GM18519 (cell line): ENCODE measurements around the gene WDR93.

Experiments used
- ATAC-seq: cut with Tn5 transposase; IDR thresholded peaks from one replicate; pipeline ENCODE4 v1.9.1; 2021; ENCODE audit warnings: mild to moderate bottlenecking, moderate library complexity; ENCODE audit not compliant: unreplicated experiment, low FRiP score

Gene WDR93

DNA sequence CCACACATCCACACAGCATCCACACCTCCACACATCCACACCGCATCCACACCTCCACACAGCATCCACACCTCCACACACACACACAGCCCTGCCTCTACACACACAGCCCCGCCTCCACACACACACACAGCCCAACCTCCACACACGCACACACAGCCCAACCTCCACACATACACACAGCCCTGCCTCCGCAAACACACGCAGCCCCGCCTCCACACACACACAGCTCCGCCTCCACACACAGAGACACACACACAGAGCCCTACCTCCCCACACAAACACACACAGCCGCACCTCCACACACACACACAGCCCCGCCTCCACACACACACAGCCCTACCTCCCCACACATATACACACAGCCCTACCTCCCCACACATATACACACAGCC is 55.8 kb downstream of the WDR93 start:
- no peak for ATAC-seq

DNA sequence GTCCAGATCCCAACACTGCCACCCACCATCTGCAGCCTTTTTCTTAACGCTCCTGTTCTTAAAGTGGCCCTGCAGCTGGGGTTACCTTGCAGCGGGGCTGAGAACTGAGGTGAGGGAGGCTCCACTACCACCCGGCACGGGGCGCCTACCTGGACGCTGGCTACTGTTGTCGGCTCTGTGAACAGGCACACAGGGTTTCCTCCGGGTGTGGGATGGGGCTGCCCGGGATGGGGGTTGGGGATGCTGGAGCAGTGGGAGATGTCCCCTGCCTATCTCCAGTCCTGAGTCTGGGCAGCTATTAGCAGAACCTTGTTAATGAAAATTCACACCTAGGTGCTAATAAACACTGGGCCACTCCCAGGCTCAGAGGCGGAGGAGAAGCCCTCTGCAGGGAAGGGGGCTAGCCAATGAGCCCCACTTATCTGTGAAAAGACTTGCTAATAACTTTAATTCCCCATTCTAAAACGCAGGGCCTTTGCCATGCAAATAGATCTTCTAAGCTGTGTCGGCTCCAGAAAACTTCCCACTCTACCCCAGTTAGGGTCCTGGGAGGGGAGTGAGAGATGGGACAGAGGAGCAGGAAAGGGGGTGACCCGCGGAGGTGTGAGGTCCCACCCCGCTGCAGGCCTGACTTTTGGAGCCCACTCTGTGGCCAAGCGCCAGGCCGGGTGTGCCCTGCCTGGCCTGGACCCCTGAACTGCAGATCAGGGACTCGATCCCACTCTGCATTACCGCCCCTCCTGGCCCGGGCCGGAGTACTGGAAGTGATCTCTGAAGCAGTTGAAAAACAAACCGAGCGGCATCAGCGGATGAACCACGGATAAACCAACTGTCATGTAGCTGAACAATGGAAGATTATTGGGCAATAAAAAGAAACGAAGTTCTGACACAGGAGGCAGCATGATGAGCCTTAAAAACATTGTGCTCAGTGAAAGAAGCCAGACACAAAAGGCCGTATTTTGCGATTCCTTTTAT is 57.4 kb downstream of the WDR93 start:
- no peak for ATAC-seq

DNA sequence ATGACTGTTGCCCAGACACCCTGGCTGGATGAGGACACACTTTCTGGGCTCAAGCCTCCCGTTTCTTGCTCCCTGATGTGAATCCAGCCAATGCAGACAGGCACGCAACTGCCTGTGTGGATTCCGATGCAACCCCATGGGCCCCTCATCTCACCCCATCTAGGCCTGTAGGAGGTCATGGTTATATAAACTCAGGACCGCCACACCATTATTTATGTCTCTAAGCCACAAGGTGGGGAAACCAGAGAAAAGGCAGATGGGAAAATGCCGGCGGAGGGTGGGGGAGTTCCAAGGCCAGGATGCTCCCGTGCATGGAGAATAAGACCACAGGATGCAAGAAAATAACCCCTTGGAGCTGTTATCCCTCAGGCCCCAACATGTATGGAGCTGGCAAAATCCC is 58.4 kb downstream of the WDR93 start:
- no peak for ATAC-seq

DNA sequence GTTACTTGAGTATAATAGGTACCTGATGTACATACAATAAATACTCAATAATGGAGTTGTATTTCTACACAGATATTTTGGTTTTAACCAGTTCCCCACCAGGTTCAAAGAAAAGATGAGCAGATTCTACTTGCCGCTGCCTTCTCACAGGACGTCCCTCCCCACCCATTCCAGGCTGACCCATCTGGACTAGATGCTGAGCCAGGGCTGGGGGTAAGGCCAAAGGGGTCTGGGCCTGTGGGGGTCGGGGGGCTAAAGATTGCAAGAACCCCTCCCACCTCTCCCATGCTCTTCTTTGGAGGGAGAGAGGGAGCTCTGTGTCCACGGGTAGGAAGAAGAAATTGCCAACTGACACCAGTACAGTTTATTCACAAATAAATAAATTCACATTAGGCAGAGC is 58.9 kb downstream of the WDR93 start:
- no peak for ATAC-seq

DNA sequence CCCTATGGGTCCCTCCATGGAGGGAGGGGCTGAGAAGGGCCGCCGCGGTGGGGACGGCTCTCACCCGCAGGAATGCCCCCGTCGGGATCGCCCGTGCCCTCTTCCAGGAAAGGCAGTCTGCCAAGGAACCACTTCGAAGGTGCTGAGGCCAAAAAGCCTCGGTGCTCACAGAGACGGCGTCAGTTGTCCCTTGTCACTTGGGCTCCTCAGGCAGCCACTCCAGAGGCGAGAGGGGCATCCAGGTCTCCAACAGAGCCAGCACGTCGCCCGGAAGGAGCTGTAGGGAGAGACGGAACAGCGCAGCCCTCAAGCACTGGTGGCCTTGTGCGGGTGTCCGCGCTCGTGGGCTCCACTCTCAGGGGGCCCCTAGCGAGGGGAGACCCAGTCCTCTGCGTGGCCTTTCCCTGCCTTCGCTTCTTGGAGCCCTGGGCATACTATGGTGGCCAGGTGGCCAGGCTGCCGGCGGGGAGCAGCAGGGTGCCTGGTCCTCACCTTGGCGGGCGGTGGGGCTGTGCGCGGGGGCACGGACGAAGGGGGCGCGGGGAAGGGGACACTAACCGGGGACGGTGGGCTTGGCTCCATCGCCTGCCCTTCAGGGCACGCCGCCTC is 59.4 kb downstream of the WDR93 start:
- ATAC-seq, result no peak

DNA sequence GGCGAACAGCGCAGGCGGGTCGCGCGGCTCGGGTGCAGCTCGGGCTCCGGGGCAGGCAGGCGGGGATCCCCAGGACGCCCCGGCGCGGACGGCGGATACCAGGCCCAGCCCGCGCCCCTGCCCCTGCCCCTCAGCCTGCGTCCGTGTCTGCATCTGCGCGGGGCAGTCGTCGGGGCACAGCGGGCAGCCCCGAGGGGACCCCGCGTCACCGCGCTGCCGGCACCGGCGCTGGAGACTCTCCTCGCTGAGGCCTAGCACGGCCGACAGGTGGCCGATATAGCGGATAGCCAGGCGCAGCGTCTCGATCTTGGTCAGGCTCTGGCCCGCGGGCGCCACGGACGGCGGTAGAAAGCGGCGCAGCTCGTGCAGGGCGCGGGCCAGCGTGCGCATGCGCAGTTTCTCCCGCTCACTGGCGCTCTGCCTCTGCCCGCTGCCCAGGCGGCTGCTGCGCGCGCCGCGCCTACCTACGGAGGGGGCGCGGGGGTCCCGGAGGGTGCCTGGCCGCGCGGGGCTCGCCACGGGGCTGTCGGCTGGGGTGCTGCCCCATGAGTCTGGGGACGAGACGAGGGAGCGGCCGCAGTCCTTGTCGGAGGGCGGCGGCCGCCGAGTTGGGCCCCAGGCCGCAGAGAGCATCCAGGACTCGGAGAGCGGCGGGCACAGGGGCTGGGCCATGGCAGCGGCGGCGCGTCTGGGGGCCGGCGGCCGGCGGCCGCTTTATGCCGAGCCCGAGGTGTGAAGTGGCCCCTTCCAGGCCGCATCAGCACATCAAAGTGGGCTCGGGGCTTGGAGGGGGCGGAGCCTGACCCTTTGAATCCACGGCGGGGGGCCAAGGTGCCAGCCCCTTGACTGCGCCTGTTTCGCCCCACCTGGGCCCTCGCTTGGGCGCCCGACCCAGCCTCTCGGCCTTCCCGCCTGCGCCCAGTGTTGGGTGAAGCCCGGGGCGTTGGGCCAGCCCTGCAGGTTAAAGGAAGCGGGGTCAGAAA is 60.2 kb downstream of the WDR93 start, which contains the start of gene MESP1:
Gene MESP1, minus strand, starts transcription at position 690 of the 983 bp plus-strand sequence. Its CDS starts 18 bp downstream, at position 672.
- peak; percentile 83 for ATAC-seq

DNA sequence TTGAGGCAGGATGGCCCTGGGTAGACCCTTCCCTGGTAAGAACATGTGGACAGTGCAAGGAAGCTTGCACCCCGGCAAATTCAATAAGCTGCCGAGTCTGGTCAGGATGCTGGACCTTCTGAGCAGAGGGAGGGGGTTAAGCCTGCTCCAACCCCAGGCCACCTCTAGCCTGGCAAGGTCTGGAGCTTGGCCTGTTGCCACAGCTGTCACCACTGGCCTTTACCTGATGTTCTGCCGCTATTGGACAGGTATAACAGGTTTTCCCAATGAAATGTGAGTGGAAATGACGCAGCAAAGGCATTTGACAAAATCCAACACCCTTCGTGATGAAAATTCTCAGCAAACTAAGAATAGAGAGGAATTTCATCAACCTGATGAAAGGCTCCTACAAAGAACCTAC is 61.1 kb downstream of the WDR93 start:
- ATAC-seq, result no peak

DNA sequence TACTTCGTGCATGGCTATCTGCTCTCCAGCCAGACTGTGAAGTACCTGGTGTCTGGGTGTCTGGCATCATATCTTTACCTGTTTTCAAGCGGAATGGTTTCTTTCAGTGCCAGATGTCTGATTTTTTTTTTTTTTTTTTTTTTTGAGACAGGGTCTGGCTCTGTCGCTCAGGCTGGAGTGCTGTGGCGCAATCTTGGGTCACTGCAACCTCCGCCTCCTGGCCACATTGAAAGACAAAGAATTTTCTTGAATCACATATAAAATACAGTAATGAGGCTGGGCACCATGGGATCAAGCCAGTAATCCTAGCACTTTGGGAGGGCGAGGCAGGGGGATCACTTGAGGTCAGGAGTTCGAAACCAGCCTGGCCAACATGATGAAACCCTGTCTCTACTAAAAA is 63.2 kb downstream of the WDR93 start:
- no peak for ATAC-seq

DNA sequence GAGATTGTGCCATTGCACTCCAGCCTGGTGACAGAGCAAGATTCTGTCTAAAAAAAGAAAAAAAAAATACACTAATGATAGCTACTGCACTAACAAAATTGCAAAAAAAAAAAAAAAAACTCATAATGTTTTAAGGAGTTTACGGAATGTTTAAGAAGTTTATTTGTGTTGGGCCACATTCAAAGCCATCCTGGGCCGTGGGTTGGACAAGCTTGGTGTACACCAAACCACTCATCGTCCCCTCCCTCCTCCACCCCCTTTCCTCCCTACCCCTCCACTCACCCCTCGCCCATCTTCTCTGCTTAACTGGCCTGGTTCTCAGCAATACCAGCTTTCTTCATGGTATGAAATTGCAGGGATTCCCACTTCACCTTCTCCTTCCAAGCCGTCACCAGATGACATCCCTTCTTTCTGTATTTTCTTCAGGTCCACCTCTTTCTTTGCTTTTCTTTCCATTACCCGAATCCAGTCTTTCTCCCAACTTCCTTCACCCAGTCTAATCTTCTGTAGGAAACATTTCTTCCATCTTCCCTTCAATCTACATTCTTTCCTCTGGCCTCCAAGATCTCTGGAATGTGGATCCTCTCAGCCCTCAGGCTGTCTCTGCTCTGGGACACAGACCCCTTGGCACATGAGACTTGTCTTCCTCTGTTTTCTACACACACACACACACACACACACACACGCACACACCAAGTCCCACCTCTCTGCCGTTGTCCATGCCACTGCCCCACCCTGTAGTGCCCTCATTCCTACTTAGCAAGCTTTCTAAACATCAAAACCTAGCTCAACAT is 63.9 kb downstream of the WDR93 start:
- no peak for ATAC-seq

DNA sequence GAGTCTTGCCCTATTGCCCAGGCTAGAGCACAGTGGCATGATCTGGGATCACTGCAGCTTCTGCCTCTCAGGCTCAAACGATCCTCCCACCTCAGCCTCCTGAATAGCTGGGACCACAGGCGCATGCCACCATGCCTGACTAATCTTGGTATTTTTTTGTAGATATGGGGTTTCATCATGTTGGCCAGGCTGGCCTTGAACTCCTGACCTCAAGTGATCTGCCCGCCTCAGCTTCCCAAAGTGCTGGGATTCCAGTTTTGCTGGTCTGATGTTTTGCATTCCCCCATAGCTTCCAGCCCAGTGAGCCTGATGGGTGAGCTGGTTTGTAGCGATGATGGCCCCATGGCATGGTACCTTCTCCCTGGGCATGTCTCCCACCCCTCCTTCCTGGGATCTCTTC is 65.1 kb downstream of the WDR93 start:
- no peak for ATAC-seq

DNA sequence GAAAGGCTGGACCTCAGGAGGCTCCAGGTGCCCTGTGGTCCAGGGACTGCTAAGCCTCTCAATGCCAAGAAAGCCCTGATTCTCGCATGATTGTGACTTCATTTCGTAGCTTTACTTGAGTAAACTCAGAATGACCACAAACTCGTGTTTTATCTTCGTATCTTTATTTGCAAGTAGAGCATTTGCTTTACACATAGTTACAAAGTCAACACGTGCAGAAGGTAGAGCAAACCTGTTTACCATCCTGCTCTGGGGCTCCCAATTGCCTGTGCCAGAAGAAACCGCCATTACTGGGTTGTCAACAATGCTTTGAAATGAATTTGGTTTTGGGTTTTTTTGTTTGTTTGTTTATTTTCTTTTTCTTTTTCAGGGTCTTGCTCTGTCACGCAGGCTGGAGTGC is 66.3 kb downstream of the WDR93 start:
- ATAC-seq, result no peak

DNA sequence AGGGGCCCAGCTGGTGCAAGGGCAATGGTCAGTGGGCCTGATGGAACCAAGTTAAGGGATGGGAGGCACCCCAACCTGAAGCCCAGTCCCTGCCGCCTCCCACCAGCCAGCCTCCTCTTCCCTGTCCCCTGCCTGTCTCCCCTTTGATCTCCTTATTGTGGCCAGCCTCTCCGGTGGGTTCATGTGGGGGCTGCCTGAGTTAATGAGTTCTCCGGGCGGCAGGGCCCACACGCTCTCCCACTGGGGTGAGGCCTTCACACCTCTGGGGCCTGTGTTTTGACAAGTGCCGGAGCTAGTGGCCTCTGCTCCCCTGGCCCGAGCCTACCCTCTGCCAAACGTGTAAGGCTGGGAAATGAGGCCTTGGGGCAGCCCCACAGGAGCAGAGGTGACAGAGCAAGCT is 67.7 kb downstream of the WDR93 start:
- no peak for ATAC-seq

DNA sequence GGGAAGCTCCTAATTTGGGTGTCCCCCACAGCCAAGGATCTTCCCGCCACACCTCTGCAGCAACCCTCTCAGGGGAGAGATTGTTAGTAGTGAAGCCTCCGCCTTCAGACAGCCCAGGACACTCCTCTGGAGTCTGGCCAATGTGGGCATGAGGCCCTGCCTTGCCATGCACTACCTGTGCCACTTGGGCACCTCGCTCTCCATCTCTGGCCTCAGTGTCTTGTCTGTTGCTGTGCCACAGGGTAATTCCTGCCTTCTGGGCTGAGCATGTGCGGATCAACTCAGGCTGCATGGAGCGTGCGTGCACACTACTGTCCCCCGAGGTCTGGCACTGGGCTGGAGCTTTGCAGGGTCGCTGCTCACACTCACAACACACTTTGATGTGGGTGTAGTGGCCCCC is 68.4 kb downstream of the WDR93 start:
- no peak for ATAC-seq

DNA sequence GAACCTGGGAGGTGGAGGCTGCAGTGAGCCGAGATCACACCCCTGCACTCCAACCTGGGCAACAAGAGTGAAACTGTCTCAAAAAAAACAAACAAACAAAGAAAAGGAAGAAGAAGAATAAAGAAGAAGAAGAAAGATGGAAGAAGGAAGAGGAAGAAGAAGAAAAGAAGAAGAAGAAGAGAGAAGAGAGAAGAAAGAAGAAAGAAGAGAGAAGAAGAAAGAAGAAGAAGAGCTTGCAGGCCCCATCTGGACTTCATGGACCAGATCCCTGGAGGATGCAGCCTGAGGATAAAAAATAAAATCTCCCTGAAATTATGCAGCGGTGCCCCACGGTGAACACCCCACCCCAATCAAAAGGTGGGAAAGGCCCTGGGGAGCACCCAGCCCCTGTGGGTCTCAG is 69.2 kb downstream of the WDR93 start:
- no peak for ATAC-seq

DNA sequence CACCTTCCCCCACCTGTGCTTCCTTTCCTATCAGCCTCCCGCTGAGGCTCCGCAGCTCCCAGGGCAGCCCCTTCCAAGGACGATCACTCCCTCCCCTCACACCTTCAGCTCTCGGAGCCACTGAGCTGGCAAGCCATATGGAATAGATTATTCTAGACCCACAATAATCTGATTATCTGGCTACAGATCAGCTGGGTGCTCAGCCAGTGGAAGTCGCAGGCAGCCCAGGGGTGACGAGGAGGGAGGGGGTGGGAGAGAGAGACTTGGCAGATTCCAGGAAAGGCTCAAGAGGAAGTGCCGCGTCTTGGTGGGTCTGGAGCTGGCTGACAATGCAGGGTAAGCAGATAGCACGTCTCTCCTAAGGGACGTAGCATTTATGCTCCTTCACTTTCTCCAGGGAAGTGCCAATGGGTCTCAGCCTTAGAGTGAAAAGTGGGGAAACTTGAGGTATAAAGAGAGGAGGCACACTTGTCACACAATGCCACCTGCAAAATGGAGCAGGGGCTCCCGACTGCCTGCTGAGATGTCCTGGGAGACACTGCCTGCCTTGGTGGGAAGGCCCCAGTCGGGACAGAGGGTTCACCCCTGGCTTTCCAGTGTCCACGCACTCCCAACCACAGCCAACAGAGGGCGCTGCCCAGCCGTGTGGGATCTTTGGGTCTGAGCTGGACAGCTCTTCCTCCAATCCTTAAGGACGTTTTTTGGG is 69.8 kb downstream of the WDR93 start:
- no peak for ATAC-seq

DNA sequence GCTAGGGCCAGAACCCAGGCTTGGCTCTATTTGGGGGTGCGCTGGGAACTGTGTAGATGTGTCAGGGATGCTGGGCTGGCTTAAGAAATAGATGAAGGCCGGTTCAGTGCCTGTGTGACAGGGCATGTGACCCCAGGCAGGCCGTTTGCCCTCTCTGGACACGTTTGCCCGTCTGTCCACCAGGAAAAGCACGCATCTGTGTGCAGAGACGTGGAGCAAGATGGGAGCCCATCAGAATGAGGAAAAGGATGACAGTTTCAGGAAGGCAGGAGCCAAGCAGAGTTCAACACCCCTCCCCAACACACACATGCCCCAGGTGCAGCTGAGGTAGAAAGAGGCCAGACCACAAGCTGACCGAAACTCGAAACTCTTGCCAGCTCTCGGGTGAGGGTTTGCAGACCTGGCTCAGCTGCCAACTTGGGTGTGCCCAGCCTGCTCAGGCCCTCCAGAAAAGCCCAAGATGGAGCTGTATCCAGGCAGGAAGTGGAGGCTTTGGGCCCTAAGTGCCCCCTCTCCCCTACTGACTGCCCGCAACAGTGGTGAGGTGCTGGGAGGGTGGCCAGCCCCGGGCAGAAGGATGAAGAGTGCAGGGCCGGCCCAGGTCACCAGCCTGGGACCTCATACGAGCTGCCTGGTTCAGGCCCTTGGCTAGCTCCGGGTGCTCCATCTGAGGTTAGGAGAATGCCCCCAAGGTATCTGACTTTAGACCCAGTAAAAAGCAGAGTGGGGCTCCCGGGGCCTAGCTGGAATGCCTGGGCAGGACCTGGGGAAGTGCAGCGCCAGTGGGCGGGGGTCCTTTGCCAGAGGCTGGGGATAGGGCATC is 70.6 kb downstream of the WDR93 start:
- ATAC-seq, result no peak

DNA sequence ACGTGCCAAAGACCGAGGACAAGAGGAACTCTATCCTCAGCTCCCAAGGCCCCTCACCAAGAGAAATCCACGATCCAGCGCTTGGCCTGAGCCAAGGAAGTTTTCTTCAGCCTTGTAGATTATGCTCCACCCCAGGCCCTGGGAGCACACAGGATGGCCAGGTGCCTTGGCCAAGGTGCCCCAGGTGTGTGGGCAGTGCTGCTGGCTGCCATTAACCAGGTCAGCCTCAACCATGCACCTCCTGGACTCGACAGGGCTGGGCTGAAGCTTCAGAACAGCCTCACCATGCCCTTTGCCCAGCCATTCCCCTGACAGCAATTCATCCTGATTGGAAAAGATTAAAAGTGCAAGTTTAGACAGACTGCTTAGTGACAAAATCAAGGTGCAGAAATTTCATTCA is 71.3 kb downstream of the WDR93 start:
- ATAC-seq, result no peak

DNA sequence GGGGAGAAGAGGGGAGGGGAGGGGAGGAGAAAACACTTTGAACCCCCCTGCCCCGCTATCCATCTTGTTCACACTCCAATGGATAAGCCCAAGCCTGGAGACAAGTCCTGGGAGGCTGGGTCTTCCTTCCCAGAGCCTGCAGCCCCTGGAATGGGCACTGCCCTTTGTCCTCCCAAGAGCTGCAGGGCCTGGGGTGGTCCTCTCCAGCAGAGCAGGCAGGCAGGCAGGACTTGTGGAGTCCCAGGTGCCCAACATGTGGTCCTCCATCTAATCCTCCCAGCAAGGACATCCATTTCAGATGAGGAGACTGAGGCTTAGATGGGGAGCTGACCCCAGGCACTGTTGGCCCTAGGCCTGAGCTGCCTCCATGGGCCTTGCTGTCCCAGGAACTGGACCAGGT is 75.1 kb downstream of the WDR93 start:
- no peak for ATAC-seq
